Activated CD4-positive, alpha-beta T cell treated with anti-CD3 and anti-CD28 coated beads, Interleukin-2, amount 10 ng/mL, durations not matched to agents 24 days and 14 days (primary cell): ENCODE data around the gene FAF1. TPM values are rescaled to one million over a fixed set of nuclear protein-coding genes. Genes with fewer than 3 reads are reported as not detected.
A peak's percentile ranks its signal among the peaks of the same experiment; 100 is the strongest.

Experiments used
- DNase-seq: peaks from one replicate; pipeline ENCODE4 v3.0.0; 2022
- H3K27ac Mint-ChIP-seq: one replicate; pipeline ENCODE4 v1.8.0; 2022; ENCODE audit warnings: mild to moderate bottlenecking, mixed read lengths
- H3K27me3 Mint-ChIP-seq: one replicate; pipeline ENCODE4 v1.8.0; 2022; ENCODE audit warnings: mixed read lengths
- H3K36me3 Mint-ChIP-seq: one replicate; pipeline ENCODE4 v1.8.0; 2022; ENCODE audit warnings: low read depth, mild to moderate bottlenecking, mixed read lengths
- H3K4me1 Mint-ChIP-seq: one replicate; pipeline ENCODE4 v1.8.0; 2021; ENCODE audit warnings: mixed read lengths
- H3K4me3 Mint-ChIP-seq: one replicate; pipeline ENCODE4 v1.8.0; 2022; ENCODE audit warnings: mild to moderate bottlenecking, moderate library complexity, mixed read lengths
- H3K9me3 Mint-ChIP-seq: one replicate; pipeline ENCODE4 v1.8.0; 2021; ENCODE audit warnings: mixed read lengths
- intact Hi-C: fragments of 100-400 bp; cut with micrococcal nuclease; formaldehyde crosslinking; loops from one replicate; pipeline ENCODE4 v1.15.1; 2023
- total RNA-seq: library from RNA; stranded (reverse); gene quantifications from 2 replicates; pipeline ENCODE4 v1.2.3, GENCODE V29; 2022

The FAF1 gene
- total RNA-seq, 1 donor from 2014 or later: 63.7 TPM

GRCh38 chr1:50426702-50427085 is 533.4 kb downstream of the FAF1 start:
- intact Hi-C loops: no loop called here
- no peak overlapping the region for H3K4me3 Mint-ChIP-seq
- H3K4me1 Mint-ChIP-seq: peaks cover 32% of the 10 kb centered on the region
- peaks cover 91% of the 10 kb centered on the region for H3K27me3 Mint-ChIP-seq
- DNase-seq: no peak
- no peak overlapping the region for H3K27ac Mint-ChIP-seq
- H3K36me3 Mint-ChIP-seq: peaks cover 15% of the 10 kb centered on the region
- peaks cover 18% of the 10 kb centered on the region for H3K9me3 Mint-ChIP-seq

GRCh38 chr1:50426108-50426700 is 533.9 kb downstream of the FAF1 start:
- peaks cover 18% of the 10 kb centered on the region for H3K9me3 Mint-ChIP-seq
- no peak for DNase-seq
- H3K4me3 Mint-ChIP-seq: no peak overlapping the region
- peaks cover 90% of the 10 kb centered on the region for H3K27me3 Mint-ChIP-seq
- H3K27ac Mint-ChIP-seq: no peak overlapping the region
- intact Hi-C loops: no loop called here
- H3K36me3 Mint-ChIP-seq: peaks cover 16% of the 10 kb centered on the region
- H3K4me1 Mint-ChIP-seq: peaks cover 32% of the 10 kb centered on the region

- no peak for DNase-seq
- H3K4me3 Mint-ChIP-seq: peak overlapping the region; percentile 41
- H3K27ac Mint-ChIP-seq: no peak overlapping the region
- peaks cover 84% of the 10 kb centered on the region for H3K27me3 Mint-ChIP-seq
- peaks cover 16% of the 10 kb centered on the region for H3K36me3 Mint-ChIP-seq
- H3K9me3 Mint-ChIP-seq: peaks cover 18% of the 10 kb centered on the region
- intact Hi-C loops: no loop called here
- peaks cover 33% of the 10 kb centered on the region for H3K4me1 Mint-ChIP-seq
Observed at GRCh38 chr1:50425376-50426107, 534.5 kb downstream of the FAF1 start.

GRCh38 chr1:50424884-50425375 is 535.1 kb downstream of the FAF1 start:
- no peak for DNase-seq
- intact Hi-C loops: no loop called here
- peaks cover 84% of the 10 kb centered on the region for H3K27me3 Mint-ChIP-seq
- H3K27ac Mint-ChIP-seq: no peak overlapping the region
- H3K4me3 Mint-ChIP-seq: peak overlapping the region; percentile 70
- H3K36me3 Mint-ChIP-seq: peaks cover 20% of the 10 kb centered on the region
- peaks cover 37% of the 10 kb centered on the region for H3K4me1 Mint-ChIP-seq
- H3K9me3 Mint-ChIP-seq: peaks cover 20% of the 10 kb centered on the region

- Mint-ChIP-seq H3K9me3 (peaks cover 22% of the 10 kb centered on the region), H3K27ac (peak overlapping the region; percentile 60), H3K27me3 (peaks cover 82% of the 10 kb centered on the region), H3K4me3 (peak overlapping the region; percentile 70), H3K36me3 (peaks cover 23% of the 10 kb centered on the region), H3K4me1 (peaks cover 41% of the 10 kb centered on the region)
- intact Hi-C loops: no loop called here
- DNase-seq: peak; percentile 73
Observed at GRCh38 chr1:50424045-50424883, 535.8 kb downstream of the FAF1 start.

GRCh38 chr1:50423670-50424000 is 536.4 kb downstream of the FAF1 start:
- Mint-ChIP-seq H3K4me1 (peaks cover 41% of the 10 kb centered on the region), H3K4me3 (peak overlapping the region; percentile 70), H3K9me3 (peaks cover 22% of the 10 kb centered on the region), H3K27me3 (peaks cover 77% of the 10 kb centered on the region), H3K27ac (peak overlapping the region; percentile 68), H3K36me3 (peaks cover 23% of the 10 kb centered on the region)
- DNase-seq: peak; percentile 72
- intact Hi-C loops: no loop called here

- peak within 1 kb of the TSS; percentile 80 for H3K27ac Mint-ChIP-seq
- peaks cover 39% of the 10 kb centered on the region for H3K4me1 Mint-ChIP-seq
- peak; percentile 61 for DNase-seq
- H3K9me3 Mint-ChIP-seq: peaks cover 18% of the 10 kb centered on the region
- peak within 1 kb of the TSS; percentile 70 for H3K4me3 Mint-ChIP-seq
- intact Hi-C loops: no loop called here
- H3K36me3 Mint-ChIP-seq: peaks cover 21% of the 10 kb centered on the region
- H3K27me3 Mint-ChIP-seq: peaks cover 77% of the 10 kb centered on the region
Observed at GRCh38 chr1:50422946-50423669, 537.0 kb downstream of the FAF1 start, which contains the start of gene DMRTA2. DMRTA2 (minus strand) TSS chr1:50423443; CDS start chr1:50421536, 1,907 bp downstream.

- H3K9me3 Mint-ChIP-seq: peaks cover 18% of the 10 kb centered on the region
- no peak for DNase-seq
- peaks cover 20% of the 10 kb centered on the region for H3K36me3 Mint-ChIP-seq
- intact Hi-C loops: no loop called here
- H3K27ac Mint-ChIP-seq: peak overlapping the region; percentile 58
- peak overlapping the region; percentile 40 for H3K4me3 Mint-ChIP-seq
- peaks cover 76% of the 10 kb centered on the region for H3K27me3 Mint-ChIP-seq
- H3K4me1 Mint-ChIP-seq: peaks cover 37% of the 10 kb centered on the region
Observed at GRCh38 chr1:50422675-50422945, 537.5 kb downstream of the FAF1 start.

GRCh38 chr1:50421768-50422674 is 538.0 kb downstream of the FAF1 start:
- H3K4me3 Mint-ChIP-seq: peak overlapping the region; percentile 53
- peaks cover 75% of the 10 kb centered on the region for H3K27me3 Mint-ChIP-seq
- H3K36me3 Mint-ChIP-seq: peaks cover 16% of the 10 kb centered on the region

GRCh38 chr1:50421366-50421748 is 538.7 kb downstream of the FAF1 start:
- Mint-ChIP-seq H3K4me3 (no peak overlapping the region), H3K4me1 (peaks cover 35% of the 10 kb centered on the region), H3K27ac (peak overlapping the region; percentile 80), H3K9me3 (peaks cover 15% of the 10 kb centered on the region), H3K27me3 (peaks cover 78% of the 10 kb centered on the region), H3K36me3 (peaks cover 20% of the 10 kb centered on the region)
- DNase-seq: peak; percentile 55
- intact Hi-C loops: no loop called here

More at GRCh38 chr1:50421768-50422674, 538.0 kb downstream of the FAF1 start:
- Mint-ChIP-seq H3K9me3 (peaks cover 15% of the 10 kb centered on the region), H3K4me1 (peaks cover 35% of the 10 kb centered on the region), H3K27ac (peak overlapping the region; percentile 80)
- intact Hi-C loops: no loop called here
- DNase-seq: peak; percentile 54

GRCh38 chr1:50420689-50421365 is 539.2 kb downstream of the FAF1 start:
- H3K4me3 Mint-ChIP-seq: peak overlapping the region; percentile 25
- H3K27ac Mint-ChIP-seq: peak overlapping the region; percentile 83

GRCh38 chr1:50419907-50420677 is 540.0 kb downstream of the FAF1 start:
- Mint-ChIP-seq H3K27ac (peak overlapping the region; percentile 83), H3K4me1 (peaks cover 33% of the 10 kb centered on the region), H3K4me3 (peak overlapping the region; percentile 25), H3K9me3 (peaks cover 15% of the 10 kb centered on the region), H3K27me3 (peaks cover 75% of the 10 kb centered on the region), H3K36me3 (peaks cover 20% of the 10 kb centered on the region)
- intact Hi-C loops: no loop called here
- peak; percentile 48 for DNase-seq

More at GRCh38 chr1:50420689-50421365, 539.2 kb downstream of the FAF1 start:
- intact Hi-C loops: no loop called here
- peak; percentile 62 for DNase-seq
- peaks cover 34% of the 10 kb centered on the region for H3K4me1 Mint-ChIP-seq
- H3K36me3 Mint-ChIP-seq: peaks cover 20% of the 10 kb centered on the region
- H3K9me3 Mint-ChIP-seq: peaks cover 15% of the 10 kb centered on the region
- peaks cover 78% of the 10 kb centered on the region for H3K27me3 Mint-ChIP-seq
